Chondrocyte (in vitro differentiated cells): ENCODE results near the gene TMEM135. TPM values are rescaled to one million over a fixed set of nuclear protein-coding genes. Genes with fewer than 3 reads are reported as not detected.
"Not testable (repeated sequence)": the region's sequence is repeated elsewhere in the genome, so short reads cannot be mapped to it uniquely, and the experiment has no call there.

Experiments used
- DNase-seq: peaks from one replicate; pipeline ENCODE4 v3.0.0; 2021; ENCODE audit warnings: mixed read lengths, low spot score
- H3K27ac Mint-ChIP-seq: one replicate; pipeline ENCODE4 v1.8.0; 2021; ENCODE audit warnings: mild to moderate bottlenecking, moderate library complexity, mixed read lengths; ENCODE audit not compliant: unreplicated experiment
- H3K27me3 Mint-ChIP-seq: 2 replicates; pipeline ENCODE4 v1.8.0; 2021; ENCODE audit warnings: low read depth, mixed read lengths
- H3K36me3 Mint-ChIP-seq: 2 replicates; pipeline ENCODE4 v1.8.0; 2021; ENCODE audit warnings: low read depth, mixed read lengths
- H3K4me1 Mint-ChIP-seq: 2 replicates; pipeline ENCODE4 v1.8.0; 2021; ENCODE audit warnings: low read depth, mild to moderate bottlenecking, mixed read lengths
- H3K4me3 Mint-ChIP-seq: one replicate; pipeline ENCODE4 v1.8.0; 2021; ENCODE audit warnings: mild to moderate bottlenecking, moderate library complexity, mixed read lengths; ENCODE audit not compliant: unreplicated experiment
- H3K9me3 Mint-ChIP-seq: 2 replicates; pipeline ENCODE4 v1.8.0; 2021; ENCODE audit warnings: low read depth, mixed read lengths
- CTCF ChIP-seq: fragments of 200-600 bp; sonication (generic); IDR thresholded peaks from 2 replicates; pipeline ENCODE4 v1.5.0; 2021; ENCODE audit warnings: antibody characterized with exemption, mild to moderate bottlenecking, moderate library complexity
- total RNA-seq: library from RNA; stranded (reverse); gene quantifications from 3 replicates; pipeline ENCODE4 v1.2.1, GENCODE V29; 2021

Gene TMEM135
- total RNA-seq, 1 donor from 2014 or later = 13.3 TPM

GRCh38 chr11:87101956-87102580 lies 64.3 kb downstream of the TMEM135 start:
- H3K9me3 Mint-ChIP-seq = no peaks in the 10 kb centered on the region
- no peak overlapping the region for H3K4me3 Mint-ChIP-seq
- H3K27ac Mint-ChIP-seq = no peak overlapping the region
- TF ChIP-seq CTCF = no peak
- H3K4me1 Mint-ChIP-seq = peaks cover 3% of the 10 kb centered on the region
- no peaks in the 10 kb centered on the region for H3K27me3 Mint-ChIP-seq
- DNase-seq = no peak
- H3K36me3 Mint-ChIP-seq = no peaks in the 10 kb centered on the region

- not testable (repeated sequence) for H3K27ac Mint-ChIP-seq, H3K36me3 Mint-ChIP-seq, DNase-seq, H3K4me3 Mint-ChIP-seq, H3K4me1 Mint-ChIP-seq, H3K9me3 Mint-ChIP-seq, H3K27me3 Mint-ChIP-seq
Measured at GRCh38 chr11:87105826-87106225, 68.1 kb downstream of the TMEM135 start.

- not testable (repeated sequence) for H3K36me3 Mint-ChIP-seq, H3K4me1 Mint-ChIP-seq, H3K27ac Mint-ChIP-seq, DNase-seq, H3K4me3 Mint-ChIP-seq, H3K27me3 Mint-ChIP-seq, H3K9me3 Mint-ChIP-seq
Measured at GRCh38 chr11:87107379-87107778, 69.6 kb downstream of the TMEM135 start.

GRCh38 chr11:87110443-87111131 lies 72.9 kb downstream of the TMEM135 start:
- no peak overlapping the region for H3K27ac Mint-ChIP-seq

GRCh38 chr11:87114093-87114492 lies 76.4 kb downstream of the TMEM135 start:
- Mint-ChIP-seq H3K27me3 (no peaks in the 10 kb centered on the region), H3K4me3 (no peak overlapping the region), H3K36me3 (peaks cover 1% of the 10 kb centered on the region), H3K4me1 (peaks cover 7% of the 10 kb centered on the region), H3K9me3 (no peaks in the 10 kb centered on the region), H3K27ac (no peak overlapping the region)
- DNase-seq = no peak
- TF ChIP-seq CTCF = no peak

More at GRCh38 chr11:87110443-87111131, 72.9 kb downstream of the TMEM135 start:
- DNase-seq = no peak
- Mint-ChIP-seq H3K36me3 (no peaks in the 10 kb centered on the region), H3K4me1 (peaks cover 9% of the 10 kb centered on the region), H3K9me3 (no peaks in the 10 kb centered on the region), H3K4me3 (no peak overlapping the region), H3K27me3 (no peaks in the 10 kb centered on the region)
- TF ChIP-seq CTCF = no peak

- peaks cover 1% of the 10 kb centered on the region for H3K36me3 Mint-ChIP-seq
- no peak for TF ChIP-seq CTCF
- H3K4me1 Mint-ChIP-seq = peaks cover 7% of the 10 kb centered on the region
- DNase-seq = no peak
- H3K27me3 Mint-ChIP-seq = no peaks in the 10 kb centered on the region
- no peak overlapping the region for H3K4me3 Mint-ChIP-seq
- no peak overlapping the region for H3K27ac Mint-ChIP-seq
- H3K9me3 Mint-ChIP-seq = no peaks in the 10 kb centered on the region
Measured at GRCh38 chr11:87116185-87116584, 78.5 kb downstream of the TMEM135 start.
